ENCODE results near the gene B3GNT3.
A peak's percentile ranks its signal among the peaks of the same experiment; 100 is the strongest.

Gene B3GNT3

GRCh38 chr19:17834350-17835181, 39.6 kb downstream of the B3GNT3 start:
- DNase-seq (ENCODE audit: low read depth) = no peak

GRCh38 chr19:17835182-17836006, 40.5 kb downstream of the B3GNT3 start:
- no peak for DNase-seq (ENCODE audit: low read depth)

DNA sequence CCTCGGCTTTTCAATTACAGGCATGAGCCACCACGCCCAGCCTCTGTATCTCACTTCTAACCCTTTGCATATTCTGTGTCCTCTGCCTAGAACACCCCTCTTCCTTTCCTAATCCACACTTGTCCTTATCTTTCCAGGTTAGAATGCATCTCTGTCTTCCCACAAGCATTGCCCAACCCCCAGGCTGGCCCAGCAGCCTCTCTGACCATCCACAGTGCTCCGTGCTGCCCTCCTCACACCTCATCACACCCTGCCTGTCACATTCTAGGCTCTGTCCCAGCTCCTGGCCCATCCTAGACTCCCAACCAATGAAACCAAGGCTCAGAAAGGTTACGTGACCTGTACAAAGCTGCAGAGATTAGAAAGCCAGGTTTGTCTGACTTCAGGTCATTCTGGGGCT, 41.6 kb downstream of the B3GNT3 start:
- no peak for DNase-seq (ENCODE audit: low read depth)

DNA sequence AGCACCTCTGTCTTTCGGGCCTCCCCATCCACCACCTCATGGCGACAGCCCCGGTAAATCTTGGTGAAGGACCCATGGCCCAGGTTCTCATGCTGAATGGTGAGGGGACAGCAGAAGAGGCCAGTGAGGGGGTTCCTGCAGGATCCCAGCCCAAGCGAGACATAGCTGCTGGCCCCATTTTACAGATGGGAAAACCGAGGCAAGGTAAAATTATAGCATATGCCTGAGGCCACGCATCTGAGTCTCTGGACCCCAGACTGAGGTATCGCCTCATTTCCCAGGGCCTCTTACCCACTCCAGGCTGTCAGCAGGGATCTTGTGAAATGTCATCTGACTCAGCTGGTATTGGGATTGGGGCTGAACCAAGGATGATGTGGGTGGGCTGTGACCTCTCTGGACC, 43.0 kb downstream of the B3GNT3 start:
- DNase-seq (ENCODE audit: low read depth) = no peak

- no peak for DNase-seq (ENCODE audit: low read depth)
These were observed 45.1 kb downstream of the B3GNT3 start for GRCh38 chr19:17840019-17840418.

DNA sequence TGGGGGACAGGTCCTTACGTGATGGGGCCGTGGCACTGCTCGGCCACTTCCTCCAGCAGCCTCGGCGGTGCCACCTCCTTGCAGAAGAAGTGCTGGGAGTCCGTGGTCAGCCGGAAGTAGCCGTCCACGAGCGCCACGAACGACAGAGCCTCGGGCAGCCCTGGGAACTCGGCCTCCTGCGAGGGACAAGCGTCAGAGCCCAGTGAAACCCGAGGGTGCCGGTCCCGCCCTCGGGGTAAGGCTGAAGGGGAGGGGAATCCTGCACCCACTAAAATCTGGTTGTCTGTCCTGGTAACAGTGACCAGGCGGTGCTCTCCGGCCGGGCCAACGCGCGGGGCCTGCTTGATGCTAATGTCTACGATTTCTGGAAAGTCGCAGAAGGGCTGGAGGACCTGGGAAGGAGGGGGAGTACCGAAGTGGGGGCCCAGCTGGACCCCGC, 46.5 kb downstream of the B3GNT3 start:
- no peak for DNase-seq (ENCODE audit: low read depth)

DNA sequence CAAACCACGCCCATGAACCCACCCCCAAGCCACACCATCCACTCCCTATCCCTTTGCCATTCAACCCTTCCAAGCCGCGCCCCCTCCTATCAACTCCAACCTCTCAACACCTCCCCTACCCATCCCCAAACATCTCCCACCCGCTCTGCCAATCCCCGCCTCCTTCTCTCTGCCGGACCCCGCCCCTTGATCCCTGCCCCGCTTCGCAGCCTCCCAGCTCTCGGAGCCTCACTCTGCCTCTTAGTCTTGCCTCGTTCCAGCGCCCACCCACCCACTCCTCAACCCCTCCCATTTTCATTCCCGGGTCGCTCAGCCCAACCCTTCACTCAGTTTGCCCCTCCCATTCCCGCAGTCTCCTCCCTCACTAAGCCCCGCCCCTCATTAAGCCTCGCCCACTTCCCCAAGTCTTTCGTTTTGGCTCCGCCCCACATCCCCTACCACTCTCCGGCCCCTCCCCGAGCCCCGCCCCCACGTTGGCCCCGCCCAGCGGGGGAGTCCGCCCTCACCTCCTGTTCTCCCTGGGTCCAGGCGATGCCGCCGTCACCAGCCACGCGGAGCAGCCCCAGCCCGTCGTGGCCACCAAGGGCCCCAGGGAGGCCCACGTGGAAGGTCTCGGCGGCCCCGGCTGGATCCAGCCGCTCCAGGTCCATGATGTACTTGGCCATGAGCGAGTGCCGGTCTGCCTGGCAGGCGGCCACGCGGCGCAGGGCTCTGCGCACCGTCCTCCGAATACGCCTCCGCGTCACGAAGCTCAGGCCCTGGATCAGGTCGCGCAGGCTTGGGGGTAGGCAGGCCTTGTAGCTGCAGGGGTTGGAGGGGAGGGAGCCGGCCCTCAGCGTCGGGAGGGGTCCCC, 47.1 kb downstream of the B3GNT3 start:
- DNase-seq (ENCODE audit: low read depth) = peak; percentile 55

- DNase-seq (ENCODE audit: low read depth) = no peak
These were observed 47.8 kb downstream of the B3GNT3 start for GRCh38 chr19:17842663-17843291.

DNA sequence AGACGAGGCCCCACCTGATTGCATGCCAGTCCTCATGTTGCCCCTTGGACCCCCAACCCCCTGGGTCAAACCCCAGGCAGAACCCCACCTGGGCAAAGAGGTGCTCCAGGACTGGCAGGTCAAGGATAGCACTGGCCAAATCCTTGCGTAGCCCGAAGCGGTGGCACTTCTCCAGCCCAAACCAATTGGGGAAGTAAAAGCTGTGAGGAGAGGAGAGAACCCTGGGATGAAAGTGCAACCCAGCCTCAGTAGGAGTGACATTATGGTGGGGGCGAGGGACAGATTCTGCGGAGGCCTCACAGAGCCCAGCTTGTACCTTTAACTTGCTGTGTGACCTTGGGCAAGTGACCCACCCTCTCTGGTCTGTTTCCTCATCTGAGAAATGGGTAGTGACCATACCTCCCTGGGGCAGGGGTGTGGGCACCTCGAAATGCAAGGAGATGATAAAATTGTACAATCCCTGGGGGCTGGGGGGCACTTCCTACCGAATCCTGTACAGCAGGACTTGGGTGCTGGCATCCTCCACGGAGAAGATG, 48.4 kb downstream of the B3GNT3 start:
- DNase-seq (ENCODE audit: low read depth) = no peak

GRCh38 chr19:17843908-17844490, 49.1 kb downstream of the B3GNT3 start:
- no peak for DNase-seq (ENCODE audit: low read depth)

DNA sequence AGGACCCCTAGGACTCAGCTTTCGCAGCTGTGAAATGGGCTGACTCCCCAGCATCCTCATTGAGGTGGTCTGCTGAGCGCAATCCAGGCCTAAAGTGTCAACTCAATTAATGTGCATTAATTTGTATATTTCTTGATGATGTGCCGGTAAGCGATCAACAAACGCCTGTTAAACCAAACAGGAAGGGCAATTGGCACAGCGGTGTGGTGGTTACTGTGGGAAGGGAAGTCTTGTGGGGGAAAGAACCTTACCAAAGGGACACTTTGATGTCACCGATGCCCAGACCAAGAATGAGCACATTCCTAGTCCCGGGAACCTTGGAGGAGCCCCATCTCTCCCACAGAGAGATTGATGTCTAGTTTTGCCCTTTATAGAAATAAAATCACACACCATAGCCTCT, 51.2 kb downstream of the B3GNT3 start:
- DNase-seq (ENCODE audit: low read depth) = no peak

DNA sequence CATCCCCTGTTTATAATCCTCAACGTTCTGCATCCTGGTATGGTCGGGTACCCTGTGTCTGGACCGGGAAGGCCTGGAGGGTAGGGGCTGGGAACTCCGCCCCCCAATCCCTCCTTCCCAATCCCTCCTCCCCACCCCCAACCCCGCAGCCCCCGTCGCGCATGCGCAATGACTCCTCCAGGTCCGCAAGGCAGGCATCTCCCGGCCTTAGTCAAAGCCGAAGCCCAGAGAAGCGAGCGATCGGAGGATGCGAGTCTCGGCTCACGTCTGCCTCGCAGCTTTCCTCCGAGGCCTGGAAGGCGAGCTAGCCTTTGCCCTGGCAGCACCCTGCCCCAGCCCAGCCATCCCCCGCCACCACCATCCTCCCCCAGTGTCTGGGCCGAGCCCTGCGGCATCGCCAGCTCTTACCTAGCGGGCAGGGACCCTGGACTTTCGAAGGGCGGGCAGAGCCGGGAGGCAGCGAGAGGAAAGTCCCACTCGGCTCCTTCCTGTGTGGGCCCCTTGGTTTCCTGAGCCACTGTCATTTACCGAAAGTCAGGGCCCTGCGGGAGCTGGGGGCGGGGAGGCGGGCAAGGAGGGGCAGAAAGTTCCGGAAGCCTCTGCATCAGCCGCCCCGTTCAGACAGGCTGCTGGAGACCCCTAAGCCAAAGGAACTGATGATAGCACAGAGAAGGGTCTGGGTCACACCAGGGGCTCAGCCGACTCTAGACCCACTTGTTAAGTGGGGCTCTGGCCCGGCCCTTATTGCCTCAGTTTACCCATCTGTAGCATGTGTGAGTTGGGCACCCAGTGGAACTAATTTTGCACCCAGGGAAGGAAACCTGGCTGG, 52.8 kb downstream of the B3GNT3 start, which contains the start of gene JAK3:
TSS of gene JAK3 (minus strand) at position 445 of the 829 bp plus-strand sequence. CDS start 3,565 bp downstream, outside the sequence.
- peak; percentile 78 for DNase-seq (ENCODE audit: low read depth)

DNA sequence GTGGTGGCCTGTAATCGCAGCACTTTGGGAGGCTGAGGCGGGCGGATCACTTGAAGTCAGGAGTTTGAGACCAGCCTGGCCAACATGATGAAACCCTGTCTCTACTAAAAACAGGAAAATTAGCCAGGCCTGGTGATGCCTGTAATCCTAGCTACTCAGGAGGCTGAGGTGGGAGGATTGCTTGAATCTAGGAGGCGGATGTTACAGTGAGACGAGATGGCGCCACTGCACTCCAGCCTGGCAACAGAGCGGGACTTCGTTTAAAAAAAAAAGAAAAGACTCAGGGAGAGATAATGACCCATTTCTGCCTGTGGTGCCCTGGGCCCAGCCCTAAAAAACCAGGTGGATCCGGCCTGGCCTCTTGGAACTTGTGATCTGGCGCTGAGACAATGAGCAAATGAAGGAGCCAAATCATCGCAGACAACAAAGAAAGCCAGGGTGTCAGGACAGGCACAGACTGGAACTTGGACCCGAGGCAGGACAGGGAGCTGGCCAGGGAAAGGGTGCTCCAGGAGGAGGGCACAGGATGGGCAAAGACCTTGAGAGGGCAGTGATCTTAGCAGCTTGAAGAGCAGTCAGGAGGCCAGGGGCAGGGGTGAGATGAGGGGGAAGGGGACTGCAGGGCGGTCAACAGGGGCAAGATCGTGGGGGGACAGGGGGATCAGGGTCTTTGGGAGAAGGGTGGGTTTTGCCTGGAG, 53.8 kb downstream of the B3GNT3 start:
- DNase-seq (ENCODE audit: low read depth) = no peak

DNA sequence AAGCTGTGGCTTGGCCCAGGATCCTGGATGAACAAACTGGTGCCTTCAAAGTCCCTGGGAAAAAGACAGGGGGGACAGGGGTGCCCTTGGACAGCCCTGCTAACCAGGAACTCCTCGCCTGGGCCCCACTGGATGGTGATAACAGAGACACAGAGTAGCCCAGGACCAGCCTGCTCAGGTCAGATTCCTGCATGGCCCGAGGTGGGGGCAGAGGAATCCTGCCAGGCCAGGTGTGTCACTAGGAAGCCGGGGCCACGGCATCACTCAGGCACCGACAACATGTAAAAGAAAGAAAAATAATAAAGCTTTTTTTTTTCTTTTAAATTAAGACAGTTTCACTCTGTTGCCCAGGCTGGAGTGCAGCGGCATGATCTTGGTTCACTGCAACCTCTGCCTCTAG, 59.1 kb downstream of the B3GNT3 start:
- no peak for DNase-seq (ENCODE audit: low read depth)

GRCh38 chr19:17855280-17856152, 60.6 kb downstream of the B3GNT3 start:
- DNase-seq (ENCODE audit: low read depth) = peak; percentile 91

- peak; percentile 98 for DNase-seq (ENCODE audit: low read depth)
These were observed 64.8 kb downstream of the B3GNT3 start, which contains the start of gene RPL18A for GRCh38 chr19:17859533-17860330. Gene RPL18A, plus strand, starts transcription at chr19:17859910. Its CDS starts 47 bp downstream, at chr19:17859957.

GRCh38 chr19:17860331-17860992, 65.5 kb downstream of the B3GNT3 start:
- DNase-seq (ENCODE audit: low read depth) = no peak
